H1 (cell line): ENCODE results near the gene POP7. TPM values are rescaled to one million over a fixed set of nuclear protein-coding genes. Genes with fewer than 3 reads are reported as not detected.

Experiments used
- EGR1 ChIP-seq: IDR thresholded peaks from 2 replicates; pipeline ENCODE4 v1.6.1; 2011; ENCODE audit warnings: low read depth, low read length, borderline replicate concordance
- polyA plus RNA-seq, 7 experiments: library from polyadenylated mRNA; depleted of rRNA in 3 of 7; stranded (reverse) in 5 of 7; unstranded in 2 of 7; fragments of >200 nt in 5 of 7; fragments of 200-250 nt in 2 of 7; gene quantifications; 1 replicate in 5 of 7; 2 replicates in 1 of 7; 4 replicates in 1 of 7; pipeline versions ENCODE4 v1.2.1 to v1.2.3, GENCODE V29; 2011 to 2013; ENCODE audit warnings: missing spikeins in 2 of 7, mixed read lengths in 2 of 7
- total RNA-seq: library from RNA; stranded (reverse); fragmentation: NEBNext Ultra II Directional; extraction: Animal tissue kit (Norgen Biotek cat#: 25700); gene quantifications from 2 replicates; pipeline ENCODE4 v1.2.1, GENCODE V29; 2021

The POP7 gene
- total and polyA plus RNA-seq, 2 of the 8 experiments (the other 6 are each of a cell fraction or from before 2014, with no cell fraction given): 92.5 to 135 TPM

DNA sequence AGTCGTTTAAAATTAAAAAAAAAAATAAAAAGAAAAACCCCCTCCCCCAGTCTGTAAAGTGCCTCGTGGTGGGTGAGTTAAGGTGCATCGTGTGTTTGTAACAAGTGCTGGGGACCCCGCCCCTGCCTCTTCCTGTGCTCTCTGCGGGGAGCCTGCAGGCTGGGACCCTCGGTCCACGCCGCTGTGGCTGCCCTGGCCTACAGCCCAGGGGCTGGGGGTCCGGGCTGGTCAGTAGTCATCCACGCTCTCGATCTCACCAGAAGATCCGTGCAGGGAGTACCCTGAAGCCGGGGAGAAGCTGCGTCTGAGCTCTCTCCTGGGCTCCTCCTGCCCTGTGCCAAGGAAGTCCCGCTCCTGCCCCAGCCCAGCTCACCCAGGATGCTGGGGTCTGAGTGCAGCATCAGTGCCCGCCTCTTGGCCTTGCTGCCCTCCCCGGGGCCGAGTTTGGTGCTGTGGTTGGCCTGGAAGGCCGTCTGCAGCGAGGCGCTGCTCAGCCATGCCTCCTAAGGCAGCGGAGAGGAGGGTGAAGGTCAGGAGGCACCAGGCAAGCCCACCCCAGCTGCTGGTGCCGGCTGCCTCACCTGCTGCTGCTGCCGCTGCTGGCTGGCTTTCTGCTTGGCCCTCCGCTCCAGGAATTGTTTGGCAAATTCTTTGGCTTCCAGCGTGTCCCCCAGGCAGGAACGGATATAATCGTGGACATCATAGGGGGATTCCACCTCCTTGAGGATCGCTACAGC lies 24.3 kb upstream of the POP7 start (continued):
- TF ChIP-seq EGR1: no peak
